ENCODE measurements around the gene KRT6B.
"Not testable (repeated sequence)": the region's sequence is repeated elsewhere in the genome, so short reads cannot be mapped to it uniquely, and the experiment has no call there.

KRT6B gene

GRCh38 chr12:52435659-52435999 lies 16.3 kb downstream of the KRT6B start:
- no peak for DNase-seq

DNA sequence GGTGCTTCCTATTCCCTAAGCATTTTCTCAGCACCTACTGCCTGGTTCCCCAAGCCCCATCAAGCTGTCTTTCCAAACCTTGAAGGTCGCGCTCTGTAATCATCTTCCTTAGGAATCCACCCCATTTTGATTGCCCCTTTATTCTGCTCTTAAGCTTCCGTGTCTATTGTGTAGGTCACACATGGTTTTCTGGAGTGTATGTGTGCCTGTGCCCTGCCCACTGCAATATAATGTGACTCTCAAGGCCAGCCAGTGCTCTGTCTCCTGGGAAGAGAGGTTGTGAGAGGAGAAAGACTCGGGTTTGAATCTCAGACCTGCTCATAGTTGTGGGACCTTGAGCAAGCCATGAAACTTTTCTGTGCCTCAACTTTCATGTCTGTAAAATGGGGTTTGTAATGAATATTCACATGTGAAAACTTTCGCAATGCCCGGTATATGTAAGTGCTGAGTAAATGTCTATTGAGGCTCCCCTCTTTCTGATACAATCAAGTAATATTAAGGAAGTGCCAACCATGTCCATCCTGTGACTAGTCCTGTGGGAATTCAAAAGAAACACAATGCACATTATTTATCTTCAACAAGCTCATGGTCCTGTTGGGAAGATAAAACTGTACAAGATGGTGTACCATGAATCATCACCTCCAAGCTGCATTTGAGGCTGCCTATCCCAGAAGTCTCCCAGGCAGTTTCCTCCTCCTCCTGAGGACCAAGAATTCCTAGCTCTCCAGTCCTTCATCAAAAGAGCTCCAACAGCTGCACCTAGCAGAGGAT lies 17.0 kb downstream of the KRT6B start:
- no peak for DNase-seq

GRCh38 chr12:52434081-52434733 lies 17.7 kb downstream of the KRT6B start, which contains the start of gene KRT75:
Gene KRT75, minus strand, starts transcription at chr12:52434371. Its CDS starts 67 bp downstream, at chr12:52434304.
- DNase-seq = no peak

GRCh38 chr12:52433501-52434080 lies 18.4 kb downstream of the KRT6B start:
- DNase-seq = no peak

- no peak for DNase-seq
Measured at GRCh38 chr12:52432559-52433207, 19.3 kb downstream of the KRT6B start.

DNA sequence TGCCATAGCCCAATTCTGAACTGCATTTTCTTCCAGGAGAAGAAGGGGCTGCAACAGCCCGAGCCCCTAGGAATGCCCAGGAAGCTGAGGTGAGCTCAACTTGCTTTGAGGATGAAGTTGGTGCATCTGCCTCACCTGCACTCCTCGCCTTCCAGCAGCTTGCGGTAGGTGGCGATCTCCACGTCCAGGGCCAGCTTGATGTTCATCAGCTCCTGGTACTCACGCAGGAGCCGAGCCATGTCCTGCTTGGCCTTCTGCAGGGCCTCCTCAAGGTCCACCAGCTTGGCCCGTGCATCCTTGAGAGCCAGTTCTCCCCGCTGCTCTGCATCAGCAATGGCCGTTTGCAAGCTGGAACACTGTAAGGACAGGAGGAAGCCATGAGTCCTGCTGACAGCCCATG lies 23.8 kb downstream of the KRT6B start:
- no peak for DNase-seq

GRCh38 chr12:52427083-52427482 lies 24.9 kb downstream of the KRT6B start:
- no peak for DNase-seq

DNA sequence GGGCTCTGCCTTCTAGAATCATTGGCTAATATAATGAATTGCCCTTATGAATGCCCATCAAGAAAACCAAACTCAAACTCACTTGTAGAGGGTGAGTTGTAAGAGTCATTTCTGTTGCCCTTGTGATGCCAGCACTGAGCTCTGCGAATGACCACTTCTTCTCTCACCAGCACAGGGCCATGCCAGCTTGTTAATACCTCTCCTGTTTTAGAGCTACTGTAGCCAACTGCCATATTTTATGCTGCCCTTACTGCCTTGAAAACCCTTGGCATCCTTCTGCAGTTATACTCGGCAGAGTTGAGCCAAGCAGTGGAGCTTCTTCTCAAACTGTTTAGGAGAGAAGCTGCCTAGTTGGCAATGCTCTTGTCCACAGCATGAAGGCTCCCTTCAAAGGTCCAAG lies 25.9 kb downstream of the KRT6B start:
- no peak for DNase-seq

DNA sequence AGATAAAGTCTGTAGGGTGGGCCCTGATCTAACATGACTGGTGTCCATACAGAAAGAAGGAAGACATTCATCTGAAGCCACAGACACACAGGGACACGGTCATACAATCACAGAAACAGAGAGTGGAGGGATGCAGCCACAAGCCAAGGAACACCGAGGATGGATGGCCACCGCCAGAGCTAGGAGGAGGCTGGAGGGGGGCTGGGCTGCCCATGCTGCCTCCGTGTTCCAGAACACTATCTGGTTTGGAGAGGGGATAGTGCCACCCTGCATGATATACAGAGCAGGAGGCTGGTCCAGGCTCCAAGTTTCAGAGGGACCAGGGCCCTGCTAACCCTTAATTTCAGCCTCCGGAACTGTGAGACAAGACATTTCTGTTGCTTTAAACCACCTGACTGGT lies 26.5 kb downstream of the KRT6B start:
- no peak for DNase-seq

DNA sequence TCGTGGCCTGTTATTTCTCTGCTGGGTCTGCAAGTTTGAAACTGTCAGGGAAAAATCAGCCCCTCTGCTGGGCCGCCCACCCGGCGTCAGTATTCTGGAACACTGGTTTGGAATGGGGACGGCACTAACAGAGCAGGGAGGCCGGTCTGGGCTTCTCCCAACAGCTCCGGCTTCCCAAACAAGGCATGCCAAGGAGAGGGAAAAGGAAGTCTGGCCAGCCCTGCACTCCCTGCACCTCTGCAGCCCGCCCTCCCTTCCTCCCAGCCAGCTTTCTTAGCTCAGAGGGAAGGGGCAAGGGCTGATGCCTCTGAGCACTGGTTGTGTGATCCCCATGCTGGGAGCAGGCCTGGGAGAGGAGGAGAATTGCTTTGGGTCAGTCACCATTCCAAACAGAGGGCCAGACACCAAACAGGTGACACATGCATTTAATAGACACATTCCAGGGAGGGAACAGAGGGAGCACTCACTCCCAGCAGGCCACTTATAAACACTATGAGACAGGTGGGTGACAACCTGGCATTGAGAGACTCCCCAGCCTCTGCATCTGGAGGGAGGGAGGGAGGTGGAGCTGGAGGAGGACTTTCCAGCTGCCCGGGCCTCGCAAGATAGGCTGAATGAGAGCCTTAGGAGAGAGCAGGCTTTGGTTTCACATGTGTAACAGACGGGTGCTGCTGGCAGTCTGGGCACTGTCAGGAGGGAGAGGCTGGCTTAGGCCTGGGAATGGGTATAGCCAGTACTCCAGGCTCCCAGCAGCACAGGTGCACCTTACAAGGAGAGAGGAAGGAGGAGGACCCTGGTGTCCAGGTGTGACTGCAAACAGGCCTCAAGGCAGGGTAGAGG lies 28.1 kb downstream of the KRT6B start:
- DNase-seq = no peak

- DNase-seq = no peak
Measured at GRCh38 chr12:52423035-52423434, 28.9 kb downstream of the KRT6B start.

DNA sequence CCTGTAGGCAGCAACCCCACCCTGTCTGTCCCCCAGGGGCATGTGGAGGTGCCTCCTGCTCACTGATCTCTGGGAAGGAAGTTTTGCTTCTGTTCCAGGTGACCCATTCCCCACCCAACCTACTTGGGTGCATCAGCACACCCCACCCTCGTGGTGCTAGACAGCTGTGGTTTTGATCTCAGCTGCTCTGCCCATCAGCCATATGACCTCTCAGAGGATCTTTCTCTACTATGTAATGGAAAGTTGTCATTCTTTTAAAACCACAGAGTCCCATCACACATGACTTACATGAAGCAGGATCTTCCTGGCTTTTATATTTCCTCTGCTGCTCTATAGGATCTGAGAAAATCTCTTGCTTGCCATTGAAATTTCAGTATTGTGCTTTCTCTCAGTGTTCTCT lies 32.3 kb downstream of the KRT6B start:
- DNase-seq = no peak

DNA sequence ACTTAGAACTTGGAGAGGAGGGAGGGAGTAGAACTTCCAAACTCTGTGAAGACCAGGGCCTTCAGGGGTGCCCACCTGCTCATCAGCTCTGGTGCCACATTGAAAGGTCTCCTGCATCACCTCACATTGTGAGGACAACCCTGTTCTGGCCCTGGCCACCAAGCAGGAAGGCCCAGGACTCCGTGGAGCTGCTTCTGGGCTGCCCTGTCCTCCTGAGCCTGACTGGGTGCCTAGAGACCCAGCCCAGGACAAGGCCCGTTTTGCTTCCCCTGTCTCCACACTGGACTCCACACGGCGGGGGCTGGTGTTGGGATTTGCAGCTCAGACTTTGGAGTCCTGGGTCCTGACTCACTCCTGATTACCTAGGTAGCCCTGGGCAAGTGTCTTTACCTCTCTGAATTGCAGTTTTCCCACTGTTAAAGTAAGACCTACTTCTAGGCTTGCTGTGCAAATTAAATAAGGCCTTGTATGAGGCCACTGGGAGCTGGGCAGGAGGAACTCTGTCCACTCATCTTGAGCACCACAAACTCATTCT lies 33.3 kb downstream of the KRT6B start:
- DNase-seq = no peak

GRCh38 chr12:52417740-52418139 lies 34.2 kb downstream of the KRT6B start:
- no peak for DNase-seq

GRCh38 chr12:52416795-52417194 lies 35.2 kb downstream of the KRT6B start:
- no peak for DNase-seq

GRCh38 chr12:52415870-52416750 lies 35.8 kb downstream of the KRT6B start:
- peak; percentile 26 for DNase-seq

DNA sequence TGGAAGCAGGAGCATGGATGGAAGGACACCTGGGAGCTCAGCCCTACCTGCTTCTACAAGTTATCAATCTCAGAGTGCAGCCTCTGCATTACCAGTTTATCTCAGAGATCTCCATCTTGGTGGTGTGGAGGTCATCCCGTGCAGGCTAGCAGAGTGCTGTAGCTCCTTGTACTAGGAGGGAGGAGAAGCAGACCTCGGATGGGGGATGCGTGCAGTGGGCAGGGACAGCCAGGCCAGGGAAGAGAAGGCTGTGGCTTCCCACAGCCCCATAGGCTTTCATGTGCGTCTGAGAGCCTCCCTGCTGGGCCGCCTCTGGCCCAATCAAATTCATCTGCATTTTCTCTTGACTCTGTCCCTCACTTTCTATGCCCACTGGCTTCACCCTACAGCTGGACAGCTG lies 37.0 kb downstream of the KRT6B start:
- DNase-seq = no peak

GRCh38 chr12:52413782-52414345 lies 38.1 kb downstream of the KRT6B start:
- DNase-seq = no peak

GRCh38 chr12:52413202-52413601 lies 38.7 kb downstream of the KRT6B start:
- DNase-seq = no peak

DNA sequence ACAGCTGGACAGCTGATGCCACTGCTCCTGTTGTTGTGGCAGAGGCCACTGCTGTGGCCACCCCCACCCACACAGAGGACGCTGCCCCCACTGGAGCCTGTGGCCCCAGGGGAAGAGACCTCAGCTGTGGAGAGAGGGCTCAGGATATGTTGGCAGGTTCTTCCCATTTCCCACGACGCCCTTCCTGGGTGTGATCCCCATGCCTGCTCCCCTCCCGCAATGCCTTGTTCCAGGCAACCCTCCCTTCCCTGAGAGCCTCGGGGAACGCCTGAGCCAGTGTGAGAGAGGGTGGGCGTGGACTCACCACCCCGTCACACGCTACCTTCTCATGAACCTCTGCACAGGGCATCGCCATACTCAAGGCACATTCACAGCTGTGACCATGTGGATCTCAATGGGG lies 40.1 kb downstream of the KRT6B start:
- DNase-seq = no peak

- not testable (repeated sequence) for DNase-seq
Measured at GRCh38 chr12:52410589-52411248, 41.2 kb downstream of the KRT6B start.
